ENCODE measurements around the gene TMEM269.
"Not testable (repeated sequence)": the region's sequence is repeated elsewhere in the genome, so short reads cannot be mapped to it uniquely, and the experiment has no call there.

TMEM269 gene

DNA sequence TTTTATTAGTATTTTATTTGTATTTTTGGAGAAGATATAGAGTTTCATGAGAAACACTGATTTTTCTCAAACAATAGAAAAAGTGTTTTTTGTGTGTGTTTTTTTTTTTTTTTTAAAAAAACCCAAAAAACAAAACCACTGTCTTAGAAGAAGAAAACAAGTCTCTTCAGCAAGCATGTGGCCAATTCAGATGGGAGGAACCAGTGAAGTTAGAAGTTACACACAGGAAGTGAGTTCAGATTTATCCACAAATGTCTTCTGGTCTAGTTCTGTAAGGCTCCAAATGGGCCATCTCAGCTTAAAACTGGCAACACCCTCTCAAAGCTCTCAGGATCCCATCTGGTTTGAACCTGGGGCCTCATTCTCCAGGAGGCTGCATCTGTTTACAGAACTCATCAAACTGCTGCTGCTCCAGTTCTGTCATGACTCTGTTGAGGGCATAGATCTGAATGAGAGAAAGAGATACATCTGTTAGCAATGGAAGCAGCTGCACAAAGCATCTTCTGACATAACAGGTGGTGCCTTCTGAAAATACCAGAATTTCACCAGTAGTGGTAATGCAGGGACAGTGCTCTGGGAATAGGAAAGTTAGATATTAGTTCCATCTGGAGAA lies 22.4 kb downstream of the TMEM269 start:
- CTCF ChIA-PET, result interaction anchor here (1.3 kb wide), 1 partner anchor 29 kb away, joined by 4 read pairs; no protein-coding TSS in a partner anchor
- no peaks in the 10 kb centered on the region for H3K27me3 Mint-ChIP-seq
- no peak for DNase-seq
- H3K27ac Mint-ChIP-seq, result peak overlapping the region; percentile 29
- H3K4me1 Mint-ChIP-seq, result peaks cover 16% of the 10 kb centered on the region
- H3K4me3 Mint-ChIP-seq, result no peak overlapping the region
- H3K36me3 Mint-ChIP-seq, result peaks cover 16% of the 10 kb centered on the region
- no peaks in the 10 kb centered on the region for H3K9me3 Mint-ChIP-seq

DNA sequence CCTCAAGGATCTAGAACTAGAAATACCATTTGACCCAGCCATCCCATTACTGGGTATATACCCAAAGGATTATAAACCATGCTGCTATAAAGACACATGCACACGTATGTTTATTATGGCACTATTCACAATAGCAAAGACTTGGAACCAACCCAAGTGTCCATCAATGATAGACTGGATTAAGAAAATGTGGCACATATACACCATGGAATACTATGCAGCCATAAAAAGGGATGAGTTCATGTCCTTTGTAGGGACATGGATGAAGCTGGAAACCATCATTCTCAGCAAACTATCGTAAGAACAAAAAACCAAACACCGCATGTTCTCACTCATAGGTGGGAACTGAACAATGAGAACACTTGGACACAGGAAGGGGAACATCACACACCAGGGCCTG lies 30.0 kb downstream of the TMEM269 start:
- H3K27me3 Mint-ChIP-seq, H3K27ac Mint-ChIP-seq, CTCF ChIA-PET, DNase-seq, H3K9me3 Mint-ChIP-seq, H3K4me3 Mint-ChIP-seq: not testable (repeated sequence)
- Mint-ChIP-seq H3K4me1 (peaks cover 20% of the 10 kb centered on the region), H3K36me3 (peaks cover 14% of the 10 kb centered on the region)

DNA sequence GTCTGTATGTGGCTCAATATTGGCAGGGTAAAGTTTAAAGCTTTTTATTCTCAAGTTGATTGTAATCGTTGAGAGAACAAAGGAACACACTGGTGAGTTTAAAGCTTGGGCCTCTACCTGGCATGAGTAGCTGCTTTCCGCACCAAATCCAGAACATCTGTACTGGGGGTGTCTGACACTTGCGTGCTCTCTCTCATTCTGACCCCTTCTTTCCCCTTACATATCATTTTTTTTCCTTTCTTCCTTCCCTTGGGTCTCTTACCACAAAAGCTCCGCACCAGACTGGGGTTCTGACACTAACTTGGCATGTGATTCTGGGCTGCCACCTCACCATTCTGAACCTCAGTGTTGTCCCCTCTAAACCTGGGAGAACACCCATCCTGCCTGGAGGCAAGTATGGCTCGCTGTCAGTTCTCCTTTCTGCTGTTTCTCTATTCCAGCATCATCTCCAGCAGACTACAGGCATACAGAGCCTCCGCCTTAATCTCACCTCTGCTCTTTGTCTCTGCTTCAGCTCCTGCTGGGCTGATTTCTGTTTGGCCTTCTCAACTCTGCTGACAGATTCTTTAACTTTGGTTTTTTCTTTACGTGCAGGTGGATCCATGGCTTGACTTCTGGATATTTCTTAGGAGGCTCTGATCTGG lies 31.3 kb downstream of the TMEM269 start:
- H3K4me3 Mint-ChIP-seq, result peak overlapping the region; percentile 73
- peak overlapping the region; percentile 88 for H3K27ac Mint-ChIP-seq
- H3K9me3 Mint-ChIP-seq, result no peaks in the 10 kb centered on the region
- peaks cover 7% of the 10 kb centered on the region for H3K27me3 Mint-ChIP-seq
- peaks cover 14% of the 10 kb centered on the region for H3K36me3 Mint-ChIP-seq
- CTCF ChIA-PET, result interaction anchor here (0.7 to 2.4 kb wide), 2 partner anchors 30 to 257 kb away, joined by 4 to 12 read pairs; partner anchors contain the start of gene ZNF691
- DNase-seq, result no peak
- H3K4me1 Mint-ChIP-seq, result peaks cover 22% of the 10 kb centered on the region

DNA sequence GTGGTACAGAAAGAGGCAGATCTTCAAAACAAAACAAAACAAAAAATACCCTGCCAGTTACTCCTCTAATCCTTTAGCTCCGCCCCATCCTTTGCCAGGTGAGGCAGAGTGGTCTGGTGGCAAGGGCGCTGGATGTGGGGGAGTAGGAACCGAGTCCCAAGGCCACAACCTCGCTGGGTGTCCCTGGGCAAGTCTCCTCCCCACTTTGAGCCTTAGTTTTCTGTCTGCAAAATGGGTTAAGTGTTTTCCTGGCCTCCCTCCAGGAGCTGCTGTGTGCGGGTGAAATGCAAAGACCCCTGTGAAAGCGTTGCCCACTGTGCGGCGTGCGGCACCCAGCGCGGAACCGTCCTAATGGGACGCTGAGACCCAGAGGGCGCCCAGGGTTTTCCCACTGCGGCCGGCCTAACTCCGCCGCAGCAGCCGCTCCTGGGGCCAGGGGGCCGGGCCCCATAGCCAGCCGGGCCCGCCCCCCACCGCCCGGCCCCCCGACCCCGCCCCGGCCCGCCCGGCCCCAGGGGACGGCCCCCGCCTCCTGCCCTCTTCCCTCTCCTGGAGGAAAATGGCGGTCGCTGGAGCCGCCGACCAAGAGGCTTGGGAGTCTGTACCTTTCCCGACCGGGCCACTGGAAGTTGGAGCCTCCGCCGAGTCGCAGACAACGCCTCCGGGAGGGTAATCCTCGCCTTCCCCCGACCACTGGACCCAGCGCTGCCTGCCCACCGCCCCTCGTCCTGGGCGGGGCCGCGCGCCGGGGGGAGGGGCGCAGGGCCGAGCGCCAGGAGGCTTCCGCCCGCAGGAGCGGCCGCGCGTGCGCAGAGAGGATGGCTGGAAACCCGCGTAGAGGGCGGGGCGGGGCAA lies 32.0 kb downstream of the TMEM269 start, which contains the start of the genes ERMAP and SVBP:
Gene ERMAP, plus strand, starts transcription at position 538 of the 855 bp plus-strand sequence. CDS start 13,327 bp downstream, outside the sequence.
Gene SVBP, minus strand, starts transcription at position 813 of the 855 bp plus-strand sequence. CDS start 853 bp downstream, outside the sequence.
- H3K9me3 Mint-ChIP-seq, result no peaks in the 10 kb centered on the region
- H3K4me1 Mint-ChIP-seq, result peaks cover 22% of the 10 kb centered on the region
- peak; percentile 94 for DNase-seq
- CTCF ChIA-PET, result interaction anchor here (0.7 to 2.4 kb wide), 2 partner anchors 29 to 256 kb away, joined by 4 to 12 read pairs; partner anchors contain the start of gene ZNF691
- H3K36me3 Mint-ChIP-seq, result peaks cover 11% of the 10 kb centered on the region
- H3K4me3 Mint-ChIP-seq, result peak within 1 kb of the TSS; percentile 73
- H3K27me3 Mint-ChIP-seq, result peaks cover 7% of the 10 kb centered on the region
- peak within 1 kb of the TSS; percentile 88 for H3K27ac Mint-ChIP-seq

DNA sequence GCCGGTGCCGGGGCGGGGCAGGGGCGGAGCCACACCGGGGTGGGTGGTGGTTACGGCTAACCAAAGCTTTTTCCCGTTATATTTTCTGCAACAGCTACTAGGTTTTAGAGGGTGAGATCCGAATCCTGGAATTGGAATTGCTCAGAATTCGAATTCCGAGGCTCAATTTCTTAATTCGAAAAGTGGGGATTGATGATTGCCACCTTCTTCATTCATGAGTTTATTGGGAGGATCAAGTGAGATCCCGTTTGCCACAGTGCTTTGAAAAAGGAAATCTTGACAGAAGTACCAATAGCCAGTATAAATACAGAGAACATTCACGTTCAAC lies 32.6 kb downstream of the TMEM269 start:
- peak overlapping the region; percentile 73 for H3K4me3 Mint-ChIP-seq
- peaks cover 7% of the 10 kb centered on the region for H3K27me3 Mint-ChIP-seq
- H3K4me1 Mint-ChIP-seq, result peaks cover 24% of the 10 kb centered on the region
- peaks cover 11% of the 10 kb centered on the region for H3K36me3 Mint-ChIP-seq
- H3K27ac Mint-ChIP-seq, result peak overlapping the region; percentile 74
- H3K9me3 Mint-ChIP-seq, result no peaks in the 10 kb centered on the region
- no peak for DNase-seq
- CTCF ChIA-PET, result interaction anchor here (2.4 kb wide), 1 partner anchor 256 kb away, joined by 12 read pairs; no protein-coding TSS in a partner anchor

DNA sequence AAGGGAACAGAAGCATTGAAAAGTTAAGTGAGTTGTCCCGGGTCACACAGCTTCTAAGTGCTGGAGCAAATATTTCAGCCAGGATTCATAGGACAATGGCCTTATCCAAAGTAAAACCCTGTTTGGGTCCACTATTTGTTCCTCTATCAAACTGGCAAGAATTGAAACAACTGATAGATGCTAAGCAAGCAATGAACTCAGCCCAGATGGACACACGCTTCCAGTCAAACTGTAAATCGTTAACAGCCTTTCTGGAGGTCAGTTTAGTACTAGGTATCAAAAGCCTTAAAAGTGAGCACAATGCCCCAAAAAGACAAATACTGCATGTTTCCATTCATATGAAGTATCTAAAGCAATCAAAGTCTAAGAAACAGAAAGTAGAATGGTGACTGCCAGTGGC lies 33.2 kb downstream of the TMEM269 start:
- no peaks in the 10 kb centered on the region for H3K9me3 Mint-ChIP-seq
- CTCF ChIA-PET, result interaction anchor here (2.4 kb wide), 1 partner anchor 255 kb away, joined by 12 read pairs; no protein-coding TSS in a partner anchor
- H3K4me1 Mint-ChIP-seq, result peaks cover 29% of the 10 kb centered on the region
- peak overlapping the region; percentile 73 for H3K4me3 Mint-ChIP-seq
- peaks cover 13% of the 10 kb centered on the region for H3K36me3 Mint-ChIP-seq
- peaks cover 7% of the 10 kb centered on the region for H3K27me3 Mint-ChIP-seq
- no peak overlapping the region for H3K27ac Mint-ChIP-seq
- no peak for DNase-seq

DNA sequence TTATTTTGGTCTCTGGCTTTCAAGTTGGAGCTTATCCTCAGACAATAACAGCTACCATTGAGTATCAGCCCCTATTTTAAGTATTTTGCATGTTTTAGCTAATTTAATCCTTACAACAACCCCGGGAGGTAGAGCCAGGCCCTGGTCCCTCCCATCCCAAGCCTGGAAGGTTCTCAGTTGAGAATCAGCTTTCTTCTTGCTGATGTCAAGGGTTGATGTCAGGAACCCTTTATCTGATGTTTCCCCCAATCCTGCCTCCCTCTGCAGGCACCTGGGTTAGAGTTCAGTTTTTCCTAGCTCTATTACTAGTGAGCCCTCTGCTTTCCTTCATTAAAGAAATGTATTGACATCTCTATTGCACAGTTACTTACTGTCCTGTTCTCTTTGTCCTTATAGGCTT lies 36.0 kb downstream of the TMEM269 start:
- no peaks in the 10 kb centered on the region for H3K9me3 Mint-ChIP-seq
- peaks cover 28% of the 10 kb centered on the region for H3K4me1 Mint-ChIP-seq
- H3K36me3 Mint-ChIP-seq, result peaks cover 11% of the 10 kb centered on the region
- peaks cover 7% of the 10 kb centered on the region for H3K27me3 Mint-ChIP-seq
- DNase-seq, result no peak
- no peak overlapping the region for H3K27ac Mint-ChIP-seq
- CTCF ChIA-PET, result interaction anchor here (1.2 kb wide), 1 partner anchor 26 kb away, joined by 7 read pairs; the partner anchor contains the start of gene ZNF691
- no peak overlapping the region for H3K4me3 Mint-ChIP-seq

DNA sequence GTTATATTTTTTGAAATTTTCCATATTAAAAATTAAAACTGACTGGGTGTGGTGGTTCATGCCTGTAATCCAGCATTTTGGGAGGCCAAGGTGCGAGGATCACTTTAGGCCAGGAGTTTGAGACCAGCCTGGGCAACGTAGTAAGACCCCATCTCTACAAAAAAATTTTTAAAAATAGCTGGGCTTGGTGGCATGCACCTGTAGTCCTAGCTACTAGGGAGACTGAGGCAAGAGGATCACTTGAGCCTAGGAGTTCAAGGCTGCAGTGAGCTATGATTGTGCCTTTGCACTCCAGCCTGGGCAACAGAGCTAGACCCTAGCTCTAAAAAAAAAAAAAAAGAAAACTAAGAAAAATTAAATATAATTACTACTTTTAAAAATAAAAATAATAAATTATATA lies 36.9 kb downstream of the TMEM269 start:
- H3K4me3 Mint-ChIP-seq, result no peak overlapping the region
- peaks cover 7% of the 10 kb centered on the region for H3K27me3 Mint-ChIP-seq
- H3K9me3 Mint-ChIP-seq, result no peaks in the 10 kb centered on the region
- CTCF ChIA-PET, result no interaction called here
- H3K4me1 Mint-ChIP-seq, result peaks cover 22% of the 10 kb centered on the region
- no peak for DNase-seq
- H3K36me3 Mint-ChIP-seq, result peaks cover 6% of the 10 kb centered on the region
- H3K27ac Mint-ChIP-seq, result no peak overlapping the region

DNA sequence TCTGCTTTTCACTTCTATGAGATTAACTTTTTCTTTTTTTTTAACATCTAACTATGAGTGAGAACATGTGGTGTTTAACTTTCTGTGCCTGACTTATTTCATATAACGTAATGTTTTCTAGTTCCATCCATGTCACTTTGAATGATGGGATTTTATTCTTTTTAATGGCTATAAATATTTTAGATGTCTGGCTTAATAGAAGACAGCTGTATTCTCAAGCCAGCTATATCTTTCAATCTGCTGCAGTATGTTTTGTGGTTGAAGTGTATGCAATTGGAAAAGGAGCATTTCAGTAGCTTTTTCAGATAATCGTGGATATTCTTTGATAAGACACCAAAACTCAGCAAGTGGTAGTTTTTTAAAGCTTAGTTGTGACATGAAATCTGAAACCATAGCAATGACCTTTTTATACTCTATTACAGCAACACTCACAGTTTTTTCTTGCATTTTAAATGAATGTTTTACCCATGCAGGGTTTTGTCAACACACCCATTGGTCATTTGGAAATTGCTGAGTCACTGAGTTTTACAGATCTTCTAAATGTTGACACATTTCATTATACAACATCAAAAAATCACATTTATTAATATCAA lies 38.1 kb downstream of the TMEM269 start:
- Mint-ChIP-seq H3K4me3 (no peak overlapping the region), H3K9me3 (no peaks in the 10 kb centered on the region), H3K36me3 (peaks cover 6% of the 10 kb centered on the region), H3K27ac (peak overlapping the region; percentile 52), H3K27me3 (peaks cover 7% of the 10 kb centered on the region), H3K4me1 (peaks cover 16% of the 10 kb centered on the region)
- CTCF ChIA-PET, result no interaction called here
- DNase-seq, result no peak

DNA sequence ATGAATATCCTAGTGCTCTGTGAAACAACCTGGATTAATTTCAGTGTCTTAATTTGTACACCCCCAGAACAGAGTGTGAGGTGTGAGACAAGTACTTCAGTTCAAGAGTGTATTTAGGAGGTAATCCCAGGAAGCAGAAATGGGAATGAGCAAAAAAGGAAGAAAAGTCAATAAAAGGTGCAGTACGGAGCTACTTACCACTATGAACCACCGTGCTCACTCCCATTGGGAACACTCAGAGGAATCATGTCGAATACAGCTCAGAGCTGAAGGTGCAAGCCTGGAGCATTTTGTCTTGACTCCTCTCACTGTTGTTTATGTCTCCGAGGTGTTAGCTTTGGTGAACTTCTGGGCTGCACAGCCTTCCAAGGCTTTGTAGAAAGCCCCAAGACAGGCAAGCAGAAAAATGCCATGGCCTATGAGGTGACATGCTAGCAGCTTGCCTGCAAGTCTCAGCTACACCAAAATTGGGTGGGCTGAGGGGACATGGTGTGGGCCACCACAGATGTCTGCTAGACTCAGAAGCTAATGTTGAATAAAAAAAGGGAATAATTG lies 39.8 kb downstream of the TMEM269 start:
- CTCF ChIA-PET, result no interaction called here
- no peak overlapping the region for H3K27ac Mint-ChIP-seq
- no peak for DNase-seq

DNA sequence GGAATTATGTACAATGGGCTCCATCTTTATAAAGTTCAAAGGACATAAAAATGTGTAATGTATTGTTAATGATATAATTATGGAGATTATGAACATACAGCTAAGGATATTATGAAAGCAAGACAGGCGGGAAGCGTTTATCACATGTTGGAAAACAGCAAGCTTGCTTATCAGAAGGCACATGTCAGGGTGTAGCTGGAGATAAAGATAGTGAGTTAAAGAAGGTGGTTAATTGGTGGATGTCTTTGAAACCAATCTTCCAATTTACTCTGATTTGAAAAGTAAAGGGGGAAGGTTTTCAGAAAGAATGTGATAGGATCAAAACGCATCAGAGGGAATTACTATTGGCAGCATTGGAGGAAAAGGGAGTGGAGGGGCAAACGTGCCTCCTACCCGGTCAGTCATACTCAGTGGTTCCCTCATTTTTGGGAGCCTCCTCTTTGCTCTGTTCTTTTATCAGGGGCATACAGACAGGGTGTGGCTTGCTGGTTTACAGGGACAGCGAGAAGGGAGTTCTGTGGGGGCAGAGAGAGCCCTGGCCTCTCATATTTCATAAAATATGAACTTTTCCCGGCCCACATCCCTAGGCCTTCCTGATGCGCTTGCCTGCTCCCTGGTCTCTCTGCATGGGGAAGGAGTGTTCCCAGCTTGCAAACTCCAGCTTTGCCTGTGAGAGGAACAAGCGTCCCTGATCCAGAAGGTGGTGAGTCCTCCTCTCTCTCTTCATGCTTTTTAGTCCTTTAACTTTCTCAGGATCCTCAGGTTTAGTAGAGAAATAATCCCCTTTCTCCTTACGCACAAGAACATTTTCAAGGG lies 40.5 kb downstream of the TMEM269 start:
- peaks cover 2% of the 10 kb centered on the region for H3K36me3 Mint-ChIP-seq
- peaks cover 13% of the 10 kb centered on the region for H3K4me1 Mint-ChIP-seq
- no peaks in the 10 kb centered on the region for H3K27me3 Mint-ChIP-seq
- H3K4me3 Mint-ChIP-seq, result no peak overlapping the region
- H3K27ac Mint-ChIP-seq, result no peak overlapping the region
- no peaks in the 10 kb centered on the region for H3K9me3 Mint-ChIP-seq
- DNase-seq, result no peak
- CTCF ChIA-PET, result no interaction called here

More for the DNA sequence above, 39.8 kb downstream of the TMEM269 start:
- Mint-ChIP-seq H3K36me3 (peaks cover 2% of the 10 kb centered on the region), H3K27me3 (peaks cover 2% of the 10 kb centered on the region), H3K4me3 (no peak overlapping the region), H3K4me1 (peaks cover 13% of the 10 kb centered on the region), H3K9me3 (no peaks in the 10 kb centered on the region)

DNA sequence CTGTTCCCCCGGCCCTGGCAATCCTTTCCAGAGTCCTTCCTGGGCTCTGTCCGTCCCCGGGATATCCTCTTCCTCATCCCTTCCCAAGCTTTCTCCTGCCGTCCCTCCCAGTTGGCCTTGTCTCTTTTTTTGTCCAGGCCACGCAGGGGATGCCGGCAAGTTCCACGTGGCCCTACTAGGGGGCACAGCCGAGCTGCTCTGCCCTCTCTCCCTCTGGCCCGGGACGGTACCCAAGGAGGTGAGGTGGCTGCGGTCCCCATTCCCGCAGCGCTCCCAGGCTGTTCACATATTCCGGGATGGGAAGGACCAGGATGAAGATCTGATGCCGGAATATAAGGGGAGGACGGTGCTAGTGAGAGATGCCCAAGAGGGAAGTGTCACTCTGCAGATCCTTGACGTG lies 45.8 kb downstream of the TMEM269 start:
- no peaks in the 10 kb centered on the region for H3K4me1 Mint-ChIP-seq
- no peak overlapping the region for H3K27ac Mint-ChIP-seq
- H3K4me3 Mint-ChIP-seq, result no peak overlapping the region
- no peaks in the 10 kb centered on the region for H3K36me3 Mint-ChIP-seq
- H3K9me3 Mint-ChIP-seq, result no peaks in the 10 kb centered on the region
- no peaks in the 10 kb centered on the region for H3K27me3 Mint-ChIP-seq
- DNase-seq, result no peak
- CTCF ChIA-PET, result no interaction called here

DNA sequence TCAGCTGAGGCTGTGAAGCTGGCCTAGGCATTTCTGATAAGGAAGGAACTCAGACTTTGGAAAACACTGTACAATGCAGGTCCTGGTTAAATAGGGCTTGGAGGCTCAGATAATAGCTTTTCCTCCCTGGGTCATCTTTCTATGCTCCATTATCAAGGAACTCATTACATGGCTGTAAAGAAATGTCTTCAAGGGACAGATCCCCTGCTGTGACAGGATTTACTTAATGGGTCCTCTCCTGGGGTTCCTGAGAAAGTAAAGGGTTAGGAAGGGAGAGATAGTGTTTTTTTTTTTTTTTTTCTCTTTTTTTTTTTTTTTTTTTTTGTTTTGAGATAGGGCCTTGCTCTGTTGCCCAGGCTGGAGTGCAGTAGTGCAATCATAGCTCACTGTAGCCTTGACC lies 46.5 kb downstream of the TMEM269 start:
- H3K27ac Mint-ChIP-seq, result no peak overlapping the region
- no peaks in the 10 kb centered on the region for H3K9me3 Mint-ChIP-seq
- CTCF ChIA-PET, result no interaction called here
- no peaks in the 10 kb centered on the region for H3K36me3 Mint-ChIP-seq
- no peaks in the 10 kb centered on the region for H3K27me3 Mint-ChIP-seq
- no peak overlapping the region for H3K4me3 Mint-ChIP-seq
- no peaks in the 10 kb centered on the region for H3K4me1 Mint-ChIP-seq
- DNase-seq, result no peak
